HCT116 (cell line): Measurements from ENCODE around the gene MUSTN1. TPM values are rescaled to one million over a fixed set of nuclear protein-coding genes. Genes with fewer than 3 reads are reported as not detected.

Source experiments
- ATAC-seq: fragments of 200-7000 bp; cut with Tn5 transposase; 2 replicates; pipeline ENCODE4 v1.9.1; 2020; ENCODE audit warnings: mild to moderate bottlenecking, moderate library complexity
- BruUV-seq: library from RNA; stranded (reverse); fragments of 400-500 nt; replicated peaks from 2 replicates; lab custom pipeline; 2021; lab: Mats Ljungman, UMichigan
- CTCF ChIA-PET: fragments of 300-600 bp; sonication (Branson Sonifier 250); formaldehyde crosslinking; loops from one replicate; lab custom pipeline; 2021; ENCODE audit warnings: antibody characterized with exemption; lab: Charles Lee
- POLR2A ChIA-PET: fragments of 300-600, 350-600 bp; sonication (Branson Sonifier 250); formaldehyde crosslinking; loops from one replicate; lab custom pipeline; 2021; ENCODE audit warnings: antibody characterized with exemption; lab: Charles Lee
- RAD21 ChIA-PET, 2 experiments: fragments of 300-600 bp; sonication (Branson Sonifier 250); formaldehyde crosslinking; loops; one replicate each; lab custom pipeline; 2023; ENCODE audit warnings: low total read pairs in 2 of 2; ENCODE audit not compliant: uncharacterized antibody in 2 of 2, unreplicated experiment in 2 of 2, low non-redundant PET in 1 of 2; lab: Charles Lee
- DNase-seq: peaks from one replicate; pipeline ENCODE4 v3.0.0-alpha.2; 2010; ENCODE audit warnings: low read depth, low spot score
- H2AFZ ChIP-seq: fragments of 200-600 bp; shearing (Covaris generic), sonication (generic); 2 replicates; pipeline ENCODE4 v1.6.1; 2017; ENCODE audit warnings: low read depth, mixed run types, mixed read lengths, antibody characterized with exemption, low read length; ENCODE audit not compliant: poor library complexity, severe bottlenecking
- H3K27ac ChIP-seq: 2 replicates; pipeline ENCODE4 v1.5.1; 2012; ENCODE audit warnings: low read depth, low read length
- H3K27me3 ChIP-seq: fragments of 200-600 bp; sonication (generic); 2 replicates; pipeline ENCODE4 v1.6.1; 2016; ENCODE audit warnings: mixed run types, low read length, mixed read lengths; ENCODE audit not compliant: insufficient read depth
- H3K36me3 ChIP-seq, 2 experiments: fragments of 200-500 bp in 1 of 2; fragments of 200-600 bp in 1 of 2; sonication (Bioruptor generic) in 1 of 2; sonication (generic) in 1 of 2; 2 replicates each; pipeline versions ENCODE4 v1.5.1 to v1.6.1; 2014 to 2016; ENCODE audit warnings: low read length in 2 of 2, inconsistent platforms in 1 of 2, mixed read lengths in 1 of 2, mixed run types in 1 of 2; ENCODE audit not compliant: insufficient read depth in 2 of 2, control insufficient read depth in 1 of 2
- H3K4me1 ChIP-seq, 2 experiments: fragments of 200-600 bp in 1 of 2; sonication (generic) in 1 of 2; 2 replicates each; pipeline versions ENCODE4 v1.5.1 to v1.6.1; 2012 to 2017; ENCODE audit warnings: low read length in 2 of 2, inconsistent platforms in 1 of 2, mild to moderate bottlenecking in 1 of 2, mixed read lengths in 1 of 2, mixed run types in 1 of 2, moderate library complexity in 1 of 2; ENCODE audit not compliant: insufficient read depth in 2 of 2, control insufficient read depth in 1 of 2
- H3K4me2 ChIP-seq: fragments of 200-600 bp; sonication (generic); 2 replicates; pipeline ENCODE4 v1.6.1; 2017; ENCODE audit warnings: mixed run types, low read length, mixed read lengths
- H3K4me3 ChIP-seq, 2 experiments: fragments of 200-600 bp in 1 of 2; sonication (generic) in 1 of 2; replicated peaks in 1 of 2; 2 replicates each; pipeline ENCODE4 v1.5.1; 2011 to 2016; ENCODE audit warnings: low read length in 2 of 2, control low read depth in 1 of 2, low read depth in 1 of 2, mild to moderate bottlenecking in 1 of 2, mixed read lengths in 1 of 2, mixed run types in 1 of 2
- H3K79me2 ChIP-seq: fragments of 200-600 bp; sonication (generic); 2 replicates; pipeline ENCODE4 v1.6.1; 2017; ENCODE audit warnings: mild to moderate bottlenecking, mixed run types, low read length, moderate library complexity, mixed read lengths; ENCODE audit not compliant: insufficient read depth
- H3K9ac ChIP-seq: fragments of 200-600 bp; sonication (generic); 2 replicates; pipeline ENCODE4 v1.6.1; 2016; ENCODE audit warnings: low read length, mixed read lengths
- H3K9me2 ChIP-seq: fragments of 200-600 bp; sonication (generic), shearing (Covaris generic); 2 replicates; pipeline ENCODE4 v1.6.1; 2017; ENCODE audit warnings: mixed run types, mild to moderate bottlenecking, moderate library complexity; ENCODE audit not compliant: insufficient read depth
- H3K9me3 ChIP-seq, 2 experiments: fragments of 200-500 bp in 1 of 2; fragments of 200-600 bp in 1 of 2; sonication (Bioruptor generic) in 1 of 2; sonication (generic) in 1 of 2; 2 replicates each; pipeline ENCODE4 v1.6.1; 2014 to 2017; ENCODE audit warnings: low read length in 2 of 2, mixed read lengths in 2 of 2, inconsistent platforms in 1 of 2, low read depth in 1 of 2, mild to moderate bottlenecking in 1 of 2, mixed run types in 1 of 2, moderate library complexity in 1 of 2; ENCODE audit not compliant: control insufficient read depth in 1 of 2, insufficient read depth in 1 of 2
- H4K20me1 ChIP-seq: fragments of 200-600 bp; sonication (generic), shearing (Covaris generic); 2 replicates; pipeline ENCODE4 v1.6.1; 2017; ENCODE audit warnings: mixed run types, mild to moderate bottlenecking, moderate library complexity; ENCODE audit not compliant: insufficient read depth
- CEBPB ChIP-seq: IDR thresholded peaks from 2 replicates; pipeline ENCODE4 v1.6.1; 2012; ENCODE audit warnings: low read depth
- EGR1 ChIP-seq: IDR thresholded peaks from 2 replicates; pipeline ENCODE4 v1.6.1; 2012; ENCODE audit warnings: low read depth
- JUND ChIP-seq: IDR thresholded peaks from 2 replicates; pipeline ENCODE4 v1.6.1; 2012
- POLR2A ChIP-seq: IDR thresholded peaks from 2 replicates; pipeline ENCODE4 v1.7.0; 2011; ENCODE audit warnings: borderline replicate concordance; ENCODE audit not compliant: insufficient read depth, insufficient read length; ENCODE audit errors: extremely low read depth
- POLR2AphosphoS5 ChIP-seq: IDR thresholded peaks from 2 replicates; pipeline ENCODE4 v1.6.1; 2011; ENCODE audit warnings: mild to moderate bottlenecking, low read depth, low read length, moderate library complexity
- RAD21 ChIP-seq: IDR thresholded peaks from 2 replicates; pipeline ENCODE4 v1.6.1; 2012; ENCODE audit warnings: low read depth, mild to moderate bottlenecking
- SIN3A ChIP-seq: IDR thresholded peaks from 2 replicates; pipeline ENCODE4 v1.6.1; 2012; ENCODE audit warnings: low read depth
- SRF ChIP-seq: IDR thresholded peaks from 2 replicates; pipeline ENCODE4 v1.6.1; 2012; ENCODE audit warnings: low read depth
- TCF7L2 ChIP-seq: IDR thresholded peaks from 2 replicates; pipeline ENCODE4 v1.7.0; 2011; ENCODE audit warnings: borderline replicate concordance, inconsistent platforms; ENCODE audit not compliant: insufficient read depth, insufficient read length; ENCODE audit errors: extremely low read depth
- ZBTB33 ChIP-seq: IDR thresholded peaks from 2 replicates; pipeline ENCODE4 v1.6.1; 2011; ENCODE audit warnings: mild to moderate bottlenecking, low read length, moderate library complexity; ENCODE audit not compliant: insufficient replicate concordance; ENCODE audit errors: extremely low read depth
- intact Hi-C: fragments of 100-400 bp; cut with micrococcal nuclease; formaldehyde crosslinking; loops from 2 replicates; pipeline ENCODE4 v1.10.0; 2022
- total RNA-seq: library from RNA; stranded (reverse); gene quantifications from one replicate; pipeline ENCODE4 v1.2.1, GENCODE V29; 2021; ENCODE audit not compliant: unreplicated experiment
- TF ChIP-seq, protein P1 (sequence below): IDR thresholded peaks from 2 replicates; pipeline ENCODE4 v1.6.1; 2012

Gene MUSTN1
- total RNA-seq, 1 experiment from 2014 or later, result 0.44 TPM

GRCh38 chr3:52857864-52858263, 23.0 kb upstream of the MUSTN1 start:
- no peaks in the 10 kb centered on the region for H3K4me1 ChIP-seq
- H3K4me2 ChIP-seq, result no peak overlapping the region
- H3K9me3 ChIP-seq, result no peaks in the 10 kb centered on the region
- H3K79me2 ChIP-seq, result no peaks in the 10 kb centered on the region
- H3K9ac ChIP-seq, result no peak overlapping the region
- no peaks in the 10 kb centered on the region for H4K20me1 ChIP-seq
- intact Hi-C loops, result no loop called here
- H3K27me3 ChIP-seq, result no peaks in the 10 kb centered on the region
- no peak overlapping the region for H2AFZ ChIP-seq
- ChIA-PET POLR2A (no interaction called here), CTCF (no interaction called here), RAD21 (no interaction called here)
- H3K4me3 ChIP-seq, result no peak overlapping the region
- no TSS peak for BruUV-seq
- no peaks in the 10 kb centered on the region for H3K36me3 ChIP-seq
- no peaks in the 10 kb centered on the region for H3K9me2 ChIP-seq
- H3K27ac ChIP-seq, result no peak overlapping the region
- TF ChIP-seq, protein P1, sequence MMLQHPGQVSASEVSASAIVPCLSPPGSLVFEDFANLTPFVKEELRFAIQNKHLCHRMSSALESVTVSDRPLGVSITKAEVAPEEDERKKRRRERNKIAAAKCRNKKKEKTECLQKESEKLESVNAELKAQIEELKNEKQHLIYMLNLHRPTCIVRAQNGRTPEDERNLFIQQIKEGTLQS, result no peak
- no peak for TF ChIP-seq JUND
- TF ChIP-seq POLR2AphosphoS5, result no peak
- TF ChIP-seq SIN3A, result no peak
- TF ChIP-seq EGR1, result no peak
- TF ChIP-seq CEBPB, result no peak
- no peak for TF ChIP-seq SRF
- TF ChIP-seq RAD21, result no peak
- TF ChIP-seq TCF7L2, result no peak
- no peak for TF ChIP-seq POLR2A
- no peak for TF ChIP-seq ZBTB33
- no peak for ATAC-seq
- DNase-seq, result no peak
